T-helper 9 cell (primary cell): ENCODE data around the gene RAI1.

Source experiments
- DNase-seq: peaks from one replicate; pipeline ENCODE4 v3.0.0-alpha.2; 2020

RAI1 gene

GRCh38 chr17:17770632-17771044 lies 89.4 kb downstream of the RAI1 start:
- no peak for DNase-seq

- no peak for DNase-seq
Measured at GRCh38 chr17:17771498-17772201, 90.4 kb downstream of the RAI1 start.

- DNase-seq: no peak
Measured at GRCh38 chr17:17772231-17772630, 91.0 kb downstream of the RAI1 start.

- no peak for DNase-seq
Measured at GRCh38 chr17:17774009-17774881, 93.0 kb downstream of the RAI1 start.

GRCh38 chr17:17776889-17777288 lies 95.6 kb downstream of the RAI1 start:
- DNase-seq: no peak

GRCh38 chr17:17778308-17779014 lies 97.2 kb downstream of the RAI1 start:
- no peak for DNase-seq

- no peak for DNase-seq
Measured at GRCh38 chr17:17779015-17779611, 97.9 kb downstream of the RAI1 start.

GRCh38 chr17:17780922-17781590 lies 99.8 kb downstream of the RAI1 start:
- DNase-seq: no peak

GRCh38 chr17:17781591-17782496 lies 100.6 kb downstream of the RAI1 start:
- peak; percentile 37 for DNase-seq

- no peak for DNase-seq
Measured at GRCh38 chr17:17782523-17783115, 101.4 kb downstream of the RAI1 start.

- DNase-seq: peak; percentile 53
Measured at GRCh38 chr17:17783116-17783824, 102.0 kb downstream of the RAI1 start.

GRCh38 chr17:17783825-17784656 lies 102.8 kb downstream of the RAI1 start:
- DNase-seq: no peak

GRCh38 chr17:17784657-17785267 lies 103.5 kb downstream of the RAI1 start:
- no peak for DNase-seq

- no peak for DNase-seq
Measured at GRCh38 chr17:17785407-17785806, 104.1 kb downstream of the RAI1 start.

- DNase-seq: no peak
Measured at GRCh38 chr17:17786998-17787397, 105.7 kb downstream of the RAI1 start.

- no peak for DNase-seq
Measured at GRCh38 chr17:17787568-17787967, 106.3 kb downstream of the RAI1 start.

GRCh38 chr17:17788967-17789366 lies 107.7 kb downstream of the RAI1 start:
- no peak for DNase-seq

GRCh38 chr17:17789410-17789809 lies 108.2 kb downstream of the RAI1 start:
- no peak for DNase-seq
